Amygdala (tissue), 56 donors: ENCODE results near the gene SLC1A4.

ENCODE experiments used
- DNase-seq, 56 donors: peaks; one replicate each; lab custom pipeline; 2025; lab: John Stamatoyannopoulos, UW

The SLC1A4 gene

GRCh38 chr2:65069439-65069824 lies 80.2 kb downstream of the SLC1A4 start:
- no peak for DNase-seq

- peak in 1 of 56 donors; percentile 13 for DNase-seq
These were observed 81.1 kb downstream of the SLC1A4 start for GRCh38 chr2:65070172-65070830.

- DNase-seq = no peak
These were observed 81.7 kb downstream of the SLC1A4 start for GRCh38 chr2:65070856-65071255.

GRCh38 chr2:65071499-65072180 lies 82.4 kb downstream of the SLC1A4 start:
- DNase-seq = no peak

- DNase-seq = no peak
These were observed 83.2 kb downstream of the SLC1A4 start for GRCh38 chr2:65072181-65072970.
